ENCODE data around the gene CCNYL1.
A peak's percentile ranks its signal among the peaks of the same experiment; 100 is the strongest.

Gene CCNYL1

DNA sequence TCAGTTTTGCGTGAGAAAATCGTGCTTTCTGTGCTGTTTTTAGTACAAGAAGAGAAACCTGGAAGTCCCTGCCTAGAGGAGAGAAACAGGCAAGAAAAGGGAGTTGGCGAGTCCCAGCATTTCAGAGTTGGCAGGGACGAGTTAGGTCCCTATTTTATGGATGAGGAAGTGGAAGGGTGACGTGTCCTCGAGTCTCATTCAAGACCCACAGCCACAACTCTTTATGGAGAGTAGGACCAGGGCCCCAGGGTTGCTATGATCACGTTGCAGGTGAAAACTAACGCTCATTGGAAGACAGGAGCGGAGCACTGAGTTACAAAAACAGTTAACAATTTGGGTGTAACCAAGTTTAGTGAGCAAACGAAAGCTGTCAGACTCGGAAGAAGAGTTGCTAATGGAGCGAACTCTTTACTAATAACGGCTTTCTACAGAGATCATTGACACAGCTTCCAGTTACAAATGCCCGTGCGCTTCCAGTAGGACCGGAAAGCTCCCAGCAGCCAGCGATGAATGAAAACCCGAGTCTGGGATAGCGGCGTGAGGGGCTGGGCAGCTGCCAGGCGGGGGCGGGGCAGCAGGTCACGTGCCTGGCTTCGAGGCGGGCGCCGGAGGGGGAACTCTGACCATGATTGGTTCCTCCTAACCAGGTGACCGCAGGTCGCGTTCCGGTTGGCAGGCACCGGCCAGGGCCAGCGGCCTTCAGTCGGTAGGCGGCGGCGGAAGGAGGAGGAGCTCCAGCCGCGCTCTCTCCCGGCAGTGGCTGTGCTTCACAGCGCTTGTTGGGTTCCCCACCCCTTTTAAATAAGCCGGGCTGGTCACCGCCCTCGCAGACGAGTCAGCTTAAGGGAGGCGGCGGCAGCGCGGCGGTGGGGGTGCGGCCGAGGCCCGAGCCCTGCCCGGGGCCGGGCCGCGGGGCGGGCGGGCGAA, at the start of gene CCNYL1:
Gene CCNYL1 (plus strand): TSS at position 827 of the 927 bp plus-strand sequence. CDS start 257 bp downstream, outside the sequence.
- peak within 1 kb of the TSS; percentile 81 for H3K27ac ChIP-seq
- TF ChIP-seq CTCF (conservative IDR thresholded peaks at IDR 0.05) (no peak), ZFX (IDR thresholded peaks at IDR 0.05) (no peak)

GRCh38 chr2:207662203-207662602, 49.2 kb upstream of the CCNYL1 start:
- H3K27ac ChIP-seq = no peak overlapping the region
- TF ChIP-seq ZFX (IDR thresholded peaks at IDR 0.05) = no peak
- TF ChIP-seq CTCF (conservative IDR thresholded peaks at IDR 0.05) = no peak

- H3K27ac ChIP-seq = peak overlapping the region; percentile 13; the same call in 1 of the 2 replicates
- TF ChIP-seq CTCF (conservative IDR thresholded peaks at IDR 0.05) = no peak
- no peak for TF ChIP-seq ZFX (IDR thresholded peaks at IDR 0.05)
These were observed 47.4 kb upstream of the CCNYL1 start for GRCh38 chr2:207663870-207664545.

GRCh38 chr2:207670887-207671286, 40.6 kb upstream of the CCNYL1 start:
- no peak for TF ChIP-seq ZFX (IDR thresholded peaks at IDR 0.05)
- no peak for TF ChIP-seq CTCF (conservative IDR thresholded peaks at IDR 0.05)
- no peak overlapping the region for H3K27ac ChIP-seq

GRCh38 chr2:207673431-207673830, 38.0 kb upstream of the CCNYL1 start:
- no peak overlapping the region for H3K27ac ChIP-seq
- no peak for TF ChIP-seq ZFX (IDR thresholded peaks at IDR 0.05)
- TF ChIP-seq CTCF (conservative IDR thresholded peaks at IDR 0.05) = no peak

DNA sequence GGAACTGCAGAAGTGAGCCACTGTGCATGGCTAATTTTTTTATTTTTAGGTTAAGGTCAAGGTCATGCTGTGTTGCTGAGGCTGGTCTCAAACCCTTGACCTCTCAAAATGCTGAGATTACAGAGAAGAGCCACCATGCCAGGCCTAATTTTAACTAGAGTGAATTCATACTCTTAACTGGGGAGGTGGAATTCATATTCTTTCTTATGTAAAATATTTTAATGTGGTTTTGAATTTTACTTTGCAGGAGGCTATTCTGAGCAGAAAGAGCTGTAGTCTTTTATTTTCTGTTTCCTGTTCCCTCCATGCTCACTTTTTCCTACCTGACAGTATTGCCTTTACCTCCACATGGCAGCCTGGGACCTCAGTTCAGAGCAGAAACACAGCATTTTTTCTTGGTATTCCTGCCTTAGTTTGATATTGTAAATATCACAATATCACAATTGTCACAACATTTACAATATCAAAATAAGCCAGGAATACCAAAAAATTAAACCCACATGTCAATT, 37.1 kb upstream of the CCNYL1 start:
- H3K27ac ChIP-seq = no peak overlapping the region
- TF ChIP-seq CTCF (conservative IDR thresholded peaks at IDR 0.05) = no peak
- TF ChIP-seq ZFX (IDR thresholded peaks at IDR 0.05) = no peak

GRCh38 chr2:207674826-207675225, 36.6 kb upstream of the CCNYL1 start:
- H3K27ac ChIP-seq = no peak overlapping the region
- no peak for TF ChIP-seq ZFX (IDR thresholded peaks at IDR 0.05)
- TF ChIP-seq CTCF (conservative IDR thresholded peaks at IDR 0.05) = no peak

Measured in C4-2B (cell line).